HG02870 (cell line): ENCODE measurements around the gene NTRK3.
A peak's percentile ranks its signal among the peaks of the same experiment; 100 is the strongest.

Experiments
- ATAC-seq: cut with Tn5 transposase; IDR thresholded peaks from one replicate; pipeline ENCODE4 v1.9.1; 2021; ENCODE audit warnings: mild to moderate bottlenecking, moderate library complexity; ENCODE audit not compliant: unreplicated experiment

The NTRK3 gene

GRCh38 chr15:88188300-88188699 lies 68.2 kb downstream of the NTRK3 start:
- ATAC-seq, result no peak

- ATAC-seq, result no peak
Measured at GRCh38 chr15:88187195-88187594, 69.3 kb downstream of the NTRK3 start.

DNA sequence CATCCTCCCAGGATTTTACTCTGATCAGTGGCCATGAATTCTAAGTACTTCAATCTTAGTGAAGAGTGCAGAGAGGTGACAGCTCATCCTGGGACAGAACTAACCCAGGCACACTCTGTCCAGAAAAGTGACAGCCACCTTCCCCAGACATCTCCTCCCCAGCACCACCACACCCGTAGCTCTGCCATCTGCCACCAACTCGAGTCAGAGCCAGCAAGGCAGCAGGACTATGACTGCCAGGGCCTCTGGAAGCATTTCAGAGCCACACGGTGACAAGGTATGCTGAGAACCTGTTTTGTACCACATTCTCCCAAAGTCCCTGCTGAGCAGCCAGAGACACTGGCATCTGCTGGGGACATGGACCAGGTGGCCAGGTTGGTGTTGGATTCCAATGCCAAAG lies 71.0 kb downstream of the NTRK3 start:
- no peak for ATAC-seq

- ATAC-seq, result no peak
Measured at GRCh38 chr15:88181613-88182012, 74.9 kb downstream of the NTRK3 start.

DNA sequence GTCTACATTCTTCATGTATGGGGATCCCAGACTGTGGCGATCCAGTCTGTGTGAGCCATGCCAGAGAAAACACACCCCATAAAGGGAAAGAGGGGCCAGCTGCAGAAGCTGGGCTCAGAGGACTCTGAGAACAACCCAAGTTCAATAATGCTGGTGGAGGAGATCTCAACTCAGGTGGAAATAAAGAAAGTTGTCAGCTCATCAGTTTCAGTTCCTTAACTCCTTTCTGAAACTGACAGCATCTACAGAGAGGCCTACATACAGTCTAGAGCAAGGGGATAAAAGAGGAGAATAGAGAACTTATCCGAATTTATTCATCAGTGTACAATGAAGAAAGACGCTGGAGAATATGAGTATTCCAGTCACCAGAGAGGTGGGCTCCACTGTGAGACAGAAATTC lies 77.0 kb downstream of the NTRK3 start:
- peak; percentile 88 for ATAC-seq

GRCh38 chr15:88178631-88179030 lies 77.9 kb downstream of the NTRK3 start:
- no peak for ATAC-seq

GRCh38 chr15:88177451-88177850 lies 79.1 kb downstream of the NTRK3 start:
- no peak for ATAC-seq

DNA sequence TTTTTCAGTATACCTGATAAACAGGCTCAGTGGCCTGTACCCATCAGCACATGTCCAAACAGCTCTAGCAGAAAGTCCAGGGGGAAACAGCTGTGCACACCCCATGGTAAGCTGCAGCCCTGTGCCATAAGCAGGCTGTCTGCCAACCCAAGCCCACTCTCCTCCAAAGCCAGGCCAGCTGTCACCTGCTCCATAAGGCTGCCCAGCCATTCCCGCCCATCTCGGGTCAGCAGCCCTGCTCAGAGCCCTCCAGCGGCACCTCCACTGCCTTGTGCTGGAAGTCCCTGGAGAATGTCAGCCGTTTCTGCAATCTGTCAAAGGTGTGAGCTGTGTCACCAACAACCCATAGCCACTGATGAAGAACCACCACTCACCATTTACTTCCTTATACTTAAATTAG lies 82.0 kb downstream of the NTRK3 start:
- no peak for ATAC-seq

DNA sequence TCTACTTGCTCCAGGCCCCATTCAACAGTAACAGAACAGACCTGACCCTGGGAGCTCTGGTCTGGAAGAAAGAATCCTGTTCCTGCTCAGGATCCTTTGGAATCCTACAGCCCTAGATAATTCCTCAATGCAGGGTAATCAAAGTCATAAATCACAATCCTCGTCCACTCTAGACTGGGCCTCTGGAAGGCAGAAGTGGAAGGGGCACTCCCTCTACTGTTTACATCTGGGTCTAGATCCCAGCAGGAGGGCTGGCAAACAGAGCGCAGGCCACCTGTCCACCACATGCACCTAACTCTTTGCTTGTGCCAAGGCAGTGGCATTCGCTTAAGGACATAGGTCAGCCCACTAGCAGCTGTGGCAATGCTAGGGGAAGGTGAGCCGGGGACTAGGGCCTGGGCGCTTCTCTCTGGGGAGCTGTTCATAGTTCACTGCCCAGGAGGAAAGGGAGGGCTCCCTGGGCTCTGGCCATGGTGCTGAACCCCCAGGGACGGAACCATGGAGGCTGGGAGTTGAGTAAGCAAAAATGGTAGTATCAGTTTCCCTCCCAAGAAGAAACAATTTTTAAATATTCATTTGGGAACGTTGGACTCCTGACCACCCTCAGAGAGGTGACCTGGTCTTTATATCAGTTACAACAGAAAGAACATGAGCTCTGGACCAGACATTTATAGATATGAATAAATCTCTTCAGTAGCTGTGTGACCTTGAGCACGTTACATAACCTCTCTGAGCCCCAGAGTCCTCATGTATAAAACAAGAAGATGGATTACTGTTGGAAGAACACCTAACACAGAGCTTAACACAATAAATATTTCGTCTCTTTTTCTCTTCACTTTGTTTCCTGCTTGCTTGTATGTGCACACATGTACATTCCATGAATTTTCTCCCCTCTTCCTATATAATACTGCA lies 90.2 kb downstream of the NTRK3 start:
- ATAC-seq, result no peak

- no peak for ATAC-seq
Measured at GRCh38 chr15:88161636-88162035, 94.9 kb downstream of the NTRK3 start.

DNA sequence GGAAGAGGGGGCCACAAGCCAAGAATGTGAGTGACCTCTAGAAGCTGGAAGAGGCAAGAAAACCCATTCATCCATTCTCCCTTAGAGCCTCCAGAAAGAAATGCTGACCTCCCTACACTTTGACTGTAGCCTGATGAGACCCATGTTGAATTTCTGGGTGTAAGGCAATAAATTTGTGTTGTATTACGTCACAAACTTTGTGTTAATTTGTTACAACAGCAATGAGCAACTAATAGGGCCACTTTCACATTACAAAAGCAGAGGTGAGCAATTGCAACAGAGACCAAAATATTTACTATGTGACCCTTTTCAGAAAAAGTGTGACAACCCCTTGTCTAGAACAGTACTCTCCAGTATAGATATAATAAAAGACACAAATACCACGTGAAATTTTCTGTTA lies 101.2 kb downstream of the NTRK3 start:
- ATAC-seq, result no peak

- ATAC-seq, result no peak
Measured at GRCh38 chr15:88152672-88153071, 103.9 kb downstream of the NTRK3 start.

DNA sequence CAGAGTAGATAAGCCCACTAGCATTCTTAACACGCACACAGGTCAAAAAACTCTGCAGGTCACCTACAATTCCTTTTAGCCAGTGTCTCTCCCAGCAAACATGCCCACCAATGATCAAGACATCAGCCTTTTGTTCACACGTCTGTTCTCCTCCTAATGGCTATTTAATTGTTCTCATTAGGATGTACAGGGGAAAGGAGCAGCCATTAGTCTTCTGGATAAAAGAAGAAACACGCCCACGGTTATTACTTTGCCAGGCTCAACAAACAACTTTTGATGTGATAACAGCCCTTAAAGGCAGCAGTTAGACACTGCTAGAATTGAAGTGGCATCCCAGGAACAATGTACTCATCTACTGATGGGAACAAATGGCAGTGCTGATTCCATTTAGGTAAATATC lies 108.8 kb downstream of the NTRK3 start:
- no peak for ATAC-seq

GRCh38 chr15:88144921-88145653 lies 111.5 kb downstream of the NTRK3 start:
- no peak for ATAC-seq

GRCh38 chr15:88142121-88142520 lies 114.4 kb downstream of the NTRK3 start:
- no peak for ATAC-seq

GRCh38 chr15:88141269-88141889 lies 115.2 kb downstream of the NTRK3 start:
- ATAC-seq, result no peak

- ATAC-seq, result no peak
Measured at GRCh38 chr15:88140398-88140797, 116.1 kb downstream of the NTRK3 start.

DNA sequence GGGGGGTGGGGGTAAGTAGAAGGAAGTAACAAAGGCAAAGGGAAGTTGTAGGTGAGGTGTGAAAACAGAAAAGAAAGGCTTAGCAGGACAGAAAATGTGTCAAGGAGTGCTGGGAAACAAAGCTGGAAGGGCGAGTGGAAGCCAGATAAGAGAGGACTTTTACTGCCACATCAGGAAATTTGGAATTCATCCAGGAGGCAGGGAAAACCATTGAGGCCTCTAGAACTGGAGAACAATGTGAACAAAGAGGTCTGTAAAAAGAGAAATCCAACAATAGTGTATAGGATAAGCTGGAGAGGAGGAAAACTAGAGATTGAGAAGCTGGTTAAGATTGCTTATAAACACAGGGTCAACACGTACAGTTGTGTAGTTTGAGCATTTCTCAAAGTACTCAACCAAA lies 116.6 kb downstream of the NTRK3 start:
- no peak for ATAC-seq

DNA sequence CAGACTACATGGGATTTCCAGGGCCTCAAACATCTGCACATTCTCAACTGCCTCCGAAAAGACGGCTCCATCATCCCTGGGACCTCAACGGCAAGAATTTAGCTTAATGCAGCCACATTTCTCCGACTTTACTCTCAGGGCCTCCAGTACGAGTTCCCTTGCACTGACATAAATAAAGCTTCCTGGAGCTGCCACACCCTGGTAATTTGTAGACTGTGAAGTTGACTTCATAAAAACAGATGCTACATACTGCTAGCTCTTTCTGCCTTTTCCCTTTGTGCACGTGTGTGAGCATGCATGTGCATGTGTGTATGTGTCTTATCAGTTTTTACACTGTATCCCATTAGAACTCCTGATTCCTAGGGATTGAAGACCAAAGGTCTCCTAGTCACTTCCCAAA lies 122.7 kb downstream of the NTRK3 start:
- ATAC-seq, result no peak

DNA sequence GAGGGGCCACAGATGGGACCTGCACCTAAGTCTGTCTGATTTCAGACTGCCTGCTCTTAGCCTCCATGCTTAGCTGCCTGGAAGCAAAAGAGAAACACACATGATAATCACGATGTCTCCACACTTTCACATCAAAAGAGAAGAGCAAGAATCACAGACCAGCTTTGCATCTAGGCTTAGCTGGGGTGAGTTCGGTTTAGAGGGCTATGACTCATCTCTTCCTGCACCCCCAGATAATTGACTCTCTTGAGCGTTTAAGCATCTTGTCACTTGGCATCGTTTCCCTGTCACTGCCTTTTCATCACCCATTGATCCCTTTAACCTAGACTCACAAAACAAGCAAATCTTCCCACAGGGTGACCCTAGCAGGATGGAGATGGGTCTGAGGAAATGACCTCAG lies 124.0 kb downstream of the NTRK3 start:
- no peak for ATAC-seq

DNA sequence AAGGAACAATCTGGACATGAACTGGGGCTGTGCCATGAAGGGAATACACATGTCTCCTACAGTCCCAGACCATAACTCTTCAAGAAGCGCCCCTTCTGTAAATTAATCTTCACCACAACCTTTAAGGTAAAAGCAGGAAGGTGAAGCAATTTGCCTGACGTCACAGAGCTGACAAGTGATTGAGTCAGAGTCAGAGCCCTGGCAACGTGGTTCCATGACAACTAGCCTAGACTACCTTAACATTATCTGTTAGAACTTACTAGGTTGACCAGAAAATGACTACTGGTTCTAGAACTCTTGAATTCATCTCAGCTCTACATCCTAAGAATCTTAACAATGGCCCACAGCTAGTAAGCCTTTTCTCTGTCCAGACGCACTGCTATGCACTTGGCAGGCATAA lies 124.6 kb downstream of the NTRK3 start:
- no peak for ATAC-seq

DNA sequence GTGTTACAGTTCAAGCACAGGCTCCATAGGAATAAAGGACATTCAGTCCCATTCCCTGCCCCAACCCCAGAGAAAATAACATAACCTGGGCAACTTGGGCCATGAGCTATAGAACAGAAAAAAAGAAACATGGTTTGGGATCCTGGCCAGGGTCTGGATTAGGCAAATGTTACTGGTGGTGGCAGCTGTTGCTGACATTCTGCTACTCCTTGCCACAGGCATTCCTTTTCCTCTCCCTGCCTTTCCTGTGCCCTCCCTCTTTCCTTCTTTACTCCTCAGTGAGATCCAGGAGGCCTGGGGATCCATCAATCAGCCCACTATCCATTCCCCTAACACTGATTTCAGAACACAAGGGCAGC lies 129.1 kb downstream of the NTRK3 start:
- ATAC-seq, result no peak
